Measurements from ENCODE around the gene EOMES.
"Not testable (repeated sequence)": the region's sequence is repeated elsewhere in the genome, so short reads cannot be mapped to it uniquely, and the experiment has no call there.

The EOMES gene

GRCh38 chr3:27721717-27722564, at the start of gene EOMES:
EOMES (minus strand) TSS chr3:27722323; CDS start chr3:27722294, 29 bp downstream.
- peak; percentile 84 for DNase-seq

- not testable (repeated sequence) for DNase-seq
Observed at GRCh38 chr3:27770384-27770783, 48.3 kb upstream of the EOMES start.

- DNase-seq, result no peak
Observed at GRCh38 chr3:27767000-27767399, 44.9 kb upstream of the EOMES start.

GRCh38 chr3:27758083-27758482, 36.0 kb upstream of the EOMES start:
- DNase-seq, result no peak

- no peak for DNase-seq
Observed at GRCh38 chr3:27756877-27757276, 34.8 kb upstream of the EOMES start.

GRCh38 chr3:27752926-27753325, 30.8 kb upstream of the EOMES start:
- DNase-seq, result no peak

GRCh38 chr3:27749643-27750042, 27.5 kb upstream of the EOMES start:
- no peak for DNase-seq

- no peak for DNase-seq
Observed at GRCh38 chr3:27746838-27747237, 24.7 kb upstream of the EOMES start.

GRCh38 chr3:27740854-27741253, 18.7 kb upstream of the EOMES start:
- DNase-seq, result no peak

- no peak for DNase-seq
Observed at GRCh38 chr3:27737091-27737490, 15.0 kb upstream of the EOMES start.

- no peak for DNase-seq
Observed at GRCh38 chr3:27730774-27731659, 8.9 kb upstream of the EOMES start.

GRCh38 chr3:27729748-27730611, 7.9 kb upstream of the EOMES start:
- no peak for DNase-seq

- no peak for DNase-seq
Observed at GRCh38 chr3:27729325-27729724, 7.2 kb upstream of the EOMES start.

GRCh38 chr3:27728195-27729087, 6.3 kb upstream of the EOMES start:
- DNase-seq, result no peak

GRCh38 chr3:27726240-27726639, 4.1 kb upstream of the EOMES start:
- DNase-seq, result no peak

GRCh38 chr3:27724459-27725197, 2.5 kb upstream of the EOMES start:
- DNase-seq, result no peak

GRCh38 chr3:27723815-27724458, 1.8 kb upstream of the EOMES start:
- DNase-seq, result no peak

- no peak for DNase-seq
Observed at GRCh38 chr3:27723456-27723814, 1.3 kb upstream of the EOMES start.

GRCh38 chr3:27723001-27723445, 900 bp upstream of the EOMES start:
- DNase-seq, result no peak

- no peak for DNase-seq
Observed at GRCh38 chr3:27720899-27721716, 1.0 kb downstream of the EOMES start.

All from CD4-positive, alpha-beta T cell treated with Interleukin-17A for 1 hour (primary cell).